T-helper 1 cell treated with Interleukin-12 subunit alpha and Interleukin-12 subunit beta and Interleukin-4 antibody, amounts not matched to agents 30 μg/mL and 1 μg/mL, for 36 hours (primary cell): ENCODE results near the gene NLRP9.

Experiments used
- H3K27ac Mint-ChIP-seq: one replicate; pipeline ENCODE4 v1.8.0; 2021; ENCODE audit warnings: mild to moderate bottlenecking, mixed read lengths
- H3K27me3 Mint-ChIP-seq: one replicate; pipeline ENCODE4 v1.8.0; 2021; ENCODE audit warnings: low read depth, mixed read lengths
- H3K36me3 Mint-ChIP-seq: one replicate; pipeline ENCODE4 v1.8.0; 2021; ENCODE audit warnings: low read depth, mixed read lengths
- H3K4me1 Mint-ChIP-seq: one replicate; pipeline ENCODE4 v1.8.0; 2021; ENCODE audit warnings: low read depth, mixed read lengths
- H3K4me3 Mint-ChIP-seq: one replicate; pipeline ENCODE4 v1.8.0; 2021; ENCODE audit warnings: mild to moderate bottlenecking, moderate library complexity, mixed read lengths
- H3K9me3 Mint-ChIP-seq: one replicate; pipeline ENCODE4 v1.8.0; 2021; ENCODE audit warnings: mixed read lengths

Gene NLRP9

GRCh38 chr19:55667006-55667381 is 71.2 kb downstream of the NLRP9 start:
- Mint-ChIP-seq H3K4me3 (no peak overlapping the region), H3K9me3 (no peaks in the 10 kb centered on the region), H3K4me1 (peaks cover 17% of the 10 kb centered on the region), H3K36me3 (peaks cover 54% of the 10 kb centered on the region), H3K27ac (no peak overlapping the region), H3K27me3 (no peaks in the 10 kb centered on the region)

GRCh38 chr19:55666343-55667005 is 71.7 kb downstream of the NLRP9 start:
- Mint-ChIP-seq H3K9me3 (no peaks in the 10 kb centered on the region), H3K4me3 (no peak overlapping the region), H3K27me3 (no peaks in the 10 kb centered on the region), H3K4me1 (peaks cover 18% of the 10 kb centered on the region), H3K36me3 (peaks cover 58% of the 10 kb centered on the region), H3K27ac (no peak overlapping the region)

- no peak overlapping the region for H3K27ac Mint-ChIP-seq
- no peaks in the 10 kb centered on the region for H3K27me3 Mint-ChIP-seq
- peaks cover 50% of the 10 kb centered on the region for H3K36me3 Mint-ChIP-seq
- H3K9me3 Mint-ChIP-seq = no peaks in the 10 kb centered on the region
- no peak overlapping the region for H3K4me3 Mint-ChIP-seq
- H3K4me1 Mint-ChIP-seq = peaks cover 14% of the 10 kb centered on the region
These were observed 74.2 kb downstream of the NLRP9 start for GRCh38 chr19:55663846-55664536.

GRCh38 chr19:55661826-55662225 is 76.4 kb downstream of the NLRP9 start:
- Mint-ChIP-seq H3K4me1 (peaks cover 26% of the 10 kb centered on the region), H3K9me3 (no peaks in the 10 kb centered on the region), H3K27ac (no peak overlapping the region), H3K36me3 (peaks cover 45% of the 10 kb centered on the region), H3K27me3 (no peaks in the 10 kb centered on the region), H3K4me3 (no peak overlapping the region)

GRCh38 chr19:55660991-55661390 is 77.2 kb downstream of the NLRP9 start:
- Mint-ChIP-seq H3K27me3 (no peaks in the 10 kb centered on the region), H3K4me1 (peaks cover 27% of the 10 kb centered on the region), H3K36me3 (peaks cover 49% of the 10 kb centered on the region), H3K9me3 (no peaks in the 10 kb centered on the region), H3K27ac (no peak overlapping the region), H3K4me3 (no peak overlapping the region)

- Mint-ChIP-seq H3K27ac (no peak overlapping the region), H3K36me3 (peaks cover 51% of the 10 kb centered on the region), H3K9me3 (no peaks in the 10 kb centered on the region), H3K4me3 (no peak overlapping the region), H3K27me3 (no peaks in the 10 kb centered on the region), H3K4me1 (peaks cover 32% of the 10 kb centered on the region)
These were observed 77.8 kb downstream of the NLRP9 start for GRCh38 chr19:55660404-55660803.

GRCh38 chr19:55659822-55660221 is 78.4 kb downstream of the NLRP9 start:
- H3K4me1 Mint-ChIP-seq = peaks cover 32% of the 10 kb centered on the region
- H3K9me3 Mint-ChIP-seq = no peaks in the 10 kb centered on the region
- H3K4me3 Mint-ChIP-seq = no peak overlapping the region
- no peaks in the 10 kb centered on the region for H3K27me3 Mint-ChIP-seq
- peak overlapping the region; percentile 28 for H3K27ac Mint-ChIP-seq
- peaks cover 51% of the 10 kb centered on the region for H3K36me3 Mint-ChIP-seq

- Mint-ChIP-seq H3K9me3 (no peaks in the 10 kb centered on the region), H3K4me3 (no peak overlapping the region), H3K27ac (no peak overlapping the region), H3K36me3 (peaks cover 46% of the 10 kb centered on the region), H3K27me3 (no peaks in the 10 kb centered on the region), H3K4me1 (peaks cover 32% of the 10 kb centered on the region)
These were observed 79.2 kb downstream of the NLRP9 start for GRCh38 chr19:55658846-55659459.
